ENCODE data around the gene SMURF1. TPM values are rescaled to one million over a fixed set of nuclear protein-coding genes. Genes with fewer than 3 reads are reported as not detected.

SMURF1 gene
- total RNA-seq, 4 donors from 2014 or later: 28.2 to 35.4 (median 31.1) TPM

DNA sequence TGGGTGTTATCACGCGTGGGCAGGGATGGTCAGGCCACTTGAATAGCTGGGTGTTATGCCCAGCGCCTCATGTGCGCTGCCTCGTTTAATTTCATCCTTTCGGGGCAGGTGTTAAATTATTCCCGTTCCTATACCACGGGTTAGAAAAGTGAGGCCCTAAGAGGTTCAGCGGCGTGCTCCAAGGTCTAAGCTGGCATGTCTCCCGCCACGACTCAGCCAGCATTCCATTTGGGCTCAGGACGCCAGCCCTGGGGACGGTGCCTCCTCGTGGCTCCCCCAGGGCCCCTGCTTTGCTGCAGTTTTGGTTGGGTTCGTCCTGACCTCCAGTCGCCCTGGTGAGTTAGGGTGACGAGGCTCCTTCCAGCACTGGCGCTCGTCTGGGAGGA is 141.1 kb downstream of the SMURF1 start:
- Histone ChIP-seq H3K4me3 (no peak overlapping the region), H3K36me3 (peaks cover 2 to 99% (median 25%) of the 10 kb centered on the region in 3 donors), H3K27ac (no peak overlapping the region), H3K4me1 (peaks cover 0 to 5% (median 0%) of the 10 kb centered on the region in 4 donors), H3K9me3 (no peaks in the 10 kb centered on the region), H3K27me3 (no peaks in the 10 kb centered on the region)
- no peak for DNase-seq (ENCODE audit: low spot score in 2 of 2)
- 86 to 91% methylated on average over 20 of the region's 20 CpGs for WGBS, 2 donors
- TF ChIP-seq POLR2A (IDR thresholded peaks at IDR 0.05) (no peak), EP300 (IDR thresholded peaks at IDR 0.05) (no peak)
- TF ChIP-seq, protein P1, sequence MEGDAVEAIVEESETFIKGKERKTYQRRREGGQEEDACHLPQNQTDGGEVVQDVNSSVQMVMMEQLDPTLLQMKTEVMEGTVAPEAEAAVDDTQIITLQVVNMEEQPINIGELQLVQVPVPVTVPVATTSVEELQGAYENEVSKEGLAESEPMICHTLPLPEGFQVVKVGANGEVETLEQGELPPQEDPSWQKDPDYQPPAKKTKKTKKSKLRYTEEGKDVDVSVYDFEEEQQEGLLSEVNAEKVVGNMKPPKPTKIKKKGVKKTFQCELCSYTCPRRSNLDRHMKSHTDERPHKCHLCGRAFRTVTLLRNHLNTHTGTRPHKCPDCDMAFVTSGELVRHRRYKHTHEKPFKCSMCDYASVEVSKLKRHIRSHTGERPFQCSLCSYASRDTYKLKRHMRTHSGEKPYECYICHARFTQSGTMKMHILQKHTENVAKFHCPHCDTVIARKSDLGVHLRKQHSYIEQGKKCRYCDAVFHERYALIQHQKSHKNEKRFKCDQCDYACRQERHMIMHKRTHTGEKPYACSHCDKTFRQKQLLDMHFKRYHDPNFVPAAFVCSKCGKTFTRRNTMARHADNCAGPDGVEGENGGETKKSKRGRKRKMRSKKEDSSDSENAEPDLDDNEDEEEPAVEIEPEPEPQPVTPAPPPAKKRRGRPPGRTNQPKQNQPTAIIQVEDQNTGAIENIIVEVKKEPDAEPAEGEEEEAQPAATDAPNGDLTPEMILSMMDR (IDR thresholded peaks at IDR 0.05): no peak

DNA sequence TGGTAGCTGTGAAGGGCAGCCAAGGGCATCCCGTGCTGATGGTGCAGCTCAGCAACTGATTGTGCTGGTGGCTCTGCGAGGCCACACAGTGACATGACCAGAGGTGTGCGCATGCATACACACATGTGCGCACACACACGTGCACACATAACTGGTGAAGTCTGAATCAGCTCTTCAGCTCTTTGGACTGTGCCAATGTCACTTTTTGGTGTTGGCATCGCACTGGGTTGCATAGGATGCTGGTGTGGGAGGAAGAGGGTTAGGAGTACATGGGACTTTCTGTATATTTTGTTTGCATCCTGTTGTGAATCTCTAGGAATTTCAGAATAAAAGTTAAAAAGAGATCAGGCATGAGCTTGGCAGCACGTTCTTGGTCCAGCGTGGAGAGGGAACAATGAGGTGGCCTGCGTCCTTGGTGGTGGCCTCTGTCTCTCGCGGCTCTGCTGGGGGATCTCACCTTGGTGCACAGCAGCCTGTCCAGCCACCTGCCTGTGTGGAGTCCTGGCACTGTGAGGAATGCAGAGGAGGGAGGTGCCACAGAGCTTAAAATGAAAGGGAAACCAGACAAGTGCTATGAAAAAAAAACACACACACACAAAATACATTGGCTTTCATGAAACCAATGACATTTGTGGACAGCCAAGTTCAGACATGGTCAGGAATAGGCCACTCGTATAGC is 141.6 kb downstream of the SMURF1 start:
- TF ChIP-seq POLR2A (IDR thresholded peaks at IDR 0.05) (no peak), EP300 (IDR thresholded peaks at IDR 0.05) (no peak)
- TF ChIP-seq, protein P1 (IDR thresholded peaks at IDR 0.05): no peak
- DNase-seq (ENCODE audit: low spot score in 2 of 2): no peak
- Histone ChIP-seq H3K36me3 (peaks cover 2 to 95% (median 25%) of the 10 kb centered on the region in 3 donors), H3K4me3 (no peak overlapping the region), H3K9me3 (no peaks in the 10 kb centered on the region), H3K27ac (no peak overlapping the region), H3K4me1 (peaks cover 0 to 5% (median 0%) of the 10 kb centered on the region in 4 donors), H3K27me3 (no peaks in the 10 kb centered on the region)
- 91 to 92% methylated on average over 12 of the region's 12 CpGs for WGBS, 2 donors

DNA sequence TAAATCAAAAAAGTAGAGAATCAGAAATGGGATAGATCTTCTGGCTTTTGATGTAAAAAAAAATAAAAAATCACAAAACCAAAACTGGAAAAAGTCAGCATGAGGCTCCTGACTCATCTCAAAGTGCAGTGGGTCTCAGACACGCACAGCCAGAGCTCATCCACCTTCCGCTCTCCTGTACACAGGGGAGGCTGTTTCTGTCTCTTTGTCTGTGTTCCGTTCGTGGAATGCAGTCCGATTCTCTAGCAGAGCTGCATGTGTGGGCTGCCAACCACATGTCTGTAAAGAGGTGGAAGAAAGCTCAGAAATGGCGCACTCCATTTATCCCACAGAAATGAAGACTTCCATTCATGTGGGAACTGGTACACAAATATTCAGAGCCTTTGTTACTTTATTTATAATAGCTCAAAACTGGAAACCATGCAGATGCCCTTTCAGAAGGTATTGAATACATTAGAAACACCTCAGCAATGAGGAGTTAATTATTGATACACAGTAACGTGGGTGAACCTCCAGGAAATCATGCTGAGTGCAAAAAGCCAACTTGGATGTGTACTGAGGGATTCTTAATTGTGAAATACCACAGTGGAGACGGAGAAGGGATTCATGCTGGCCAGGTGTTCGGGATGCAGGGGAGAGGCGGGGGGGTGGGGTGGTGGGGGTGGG is 142.3 kb downstream of the SMURF1 start:
- Histone ChIP-seq H3K4me1 (peaks cover 0 to 5% (median 0%) of the 10 kb centered on the region in 4 donors), H3K36me3 (peaks cover 2 to 94% (median 20%) of the 10 kb centered on the region in 3 donors), H3K27me3 (no peaks in the 10 kb centered on the region), H3K9me3 (no peaks in the 10 kb centered on the region), H3K4me3 (no peak overlapping the region), H3K27ac (no peak overlapping the region)
- WGBS, 2 donors: 78 to 79% methylated on average over 10 of the region's 10 CpGs
- no peak for DNase-seq (ENCODE audit: low spot score in 2 of 2)
- TF ChIP-seq POLR2A (IDR thresholded peaks at IDR 0.05): no peak
- TF ChIP-seq, protein P1 (IDR thresholded peaks at IDR 0.05): no peak
- no peak for TF ChIP-seq EP300 (IDR thresholded peaks at IDR 0.05)

DNA sequence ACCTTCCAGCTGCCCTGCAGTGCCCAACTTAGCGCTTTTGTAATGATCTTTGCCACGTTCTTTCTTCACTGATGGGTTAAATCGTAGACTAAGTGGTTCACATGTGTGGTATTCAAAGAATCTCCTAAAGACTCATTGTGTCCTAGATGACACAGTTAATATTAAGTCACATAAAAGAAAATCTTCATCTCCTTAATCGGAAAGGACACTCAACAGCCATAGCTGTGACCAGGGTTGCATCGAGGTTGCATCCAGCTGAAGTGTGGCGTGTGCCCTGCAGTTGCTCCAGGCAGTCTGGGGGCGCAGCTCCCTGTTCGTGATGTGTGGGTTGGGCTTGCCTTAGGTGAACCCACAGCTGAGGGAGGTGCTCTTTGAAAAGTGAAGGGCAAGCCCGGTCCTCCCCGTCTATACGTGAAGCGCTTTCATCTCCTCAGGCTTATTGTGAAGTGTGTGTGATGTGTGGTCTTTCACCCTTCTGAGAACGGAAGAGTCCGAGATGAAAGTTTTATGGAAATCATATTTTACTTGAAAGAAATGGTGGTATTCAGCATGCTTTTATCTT is 142.9 kb downstream of the SMURF1 start:
- Histone ChIP-seq H3K4me1 (peaks cover 0 to 5% (median 0%) of the 10 kb centered on the region in 4 donors), H3K27me3 (no peaks in the 10 kb centered on the region), H3K4me3 (no peak overlapping the region), H3K27ac (no peak overlapping the region), H3K9me3 (no peaks in the 10 kb centered on the region), H3K36me3 (peaks cover 4 to 94% (median 14%) of the 10 kb centered on the region in 3 donors)
- TF ChIP-seq EP300 (IDR thresholded peaks at IDR 0.05) (no peak), POLR2A (IDR thresholded peaks at IDR 0.05) (no peak)
- TF ChIP-seq, protein P1 (IDR thresholded peaks at IDR 0.05): no peak
- WGBS, 2 donors: 84 to 86% methylated on average over 14 of the region's 14 CpGs
- DNase-seq (ENCODE audit: low spot score in 2 of 2): no peak
